ENCODE measurements around the gene JPH4. TPM values are rescaled to one million over a fixed set of nuclear protein-coding genes. Genes with fewer than 3 reads are reported as not detected.

The JPH4 gene
- total RNA-seq, 2 donors from 2014 or later: 0.18 to 0.91 TPM

- Histone ChIP-seq H3K27ac (ENCODE audit: low read depth, low read length) (no peak overlapping the region), H3K4me1 (ENCODE audit: control insufficient read depth, insufficient read depth, low read length) (peaks cover 12% of the 10 kb centered on the region), H3K27me3 (ENCODE audit: control insufficient read depth, insufficient read depth, low read length, poor library complexity, severe bottlenecking) (no peaks in the 10 kb centered on the region), H3K9me3 (ENCODE audit: control insufficient read depth, low read length) (no peaks in the 10 kb centered on the region), H3K4me3 (ENCODE audit: low read length) (no peak overlapping the region), H3K36me3 (ENCODE audit: control insufficient read depth, insufficient read depth, low read length) (peaks cover 3% of the 10 kb centered on the region), H3K9ac (ENCODE audit: extremely low read depth, low read length, poor library complexity, severe bottlenecking) (no peak overlapping the region)
- 97% methylated on average over 1 of the region's 2 CpGs; no CpG with 5 or more reads in 1 of the 2 experiments for WGBS, 2 experiments (ENCODE audit: insufficient coverage in 1 of 2, insufficient read length in 1 of 2)
- no peak overlapping the region for H3K27ac Mint-ChIP-seq
- H3K36me3 Mint-ChIP-seq (ENCODE audit: low read depth): peaks cover 16% of the 10 kb centered on the region
- TF ChIP-seq, protein P1, sequence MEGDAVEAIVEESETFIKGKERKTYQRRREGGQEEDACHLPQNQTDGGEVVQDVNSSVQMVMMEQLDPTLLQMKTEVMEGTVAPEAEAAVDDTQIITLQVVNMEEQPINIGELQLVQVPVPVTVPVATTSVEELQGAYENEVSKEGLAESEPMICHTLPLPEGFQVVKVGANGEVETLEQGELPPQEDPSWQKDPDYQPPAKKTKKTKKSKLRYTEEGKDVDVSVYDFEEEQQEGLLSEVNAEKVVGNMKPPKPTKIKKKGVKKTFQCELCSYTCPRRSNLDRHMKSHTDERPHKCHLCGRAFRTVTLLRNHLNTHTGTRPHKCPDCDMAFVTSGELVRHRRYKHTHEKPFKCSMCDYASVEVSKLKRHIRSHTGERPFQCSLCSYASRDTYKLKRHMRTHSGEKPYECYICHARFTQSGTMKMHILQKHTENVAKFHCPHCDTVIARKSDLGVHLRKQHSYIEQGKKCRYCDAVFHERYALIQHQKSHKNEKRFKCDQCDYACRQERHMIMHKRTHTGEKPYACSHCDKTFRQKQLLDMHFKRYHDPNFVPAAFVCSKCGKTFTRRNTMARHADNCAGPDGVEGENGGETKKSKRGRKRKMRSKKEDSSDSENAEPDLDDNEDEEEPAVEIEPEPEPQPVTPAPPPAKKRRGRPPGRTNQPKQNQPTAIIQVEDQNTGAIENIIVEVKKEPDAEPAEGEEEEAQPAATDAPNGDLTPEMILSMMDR (conservative IDR thresholded peaks at IDR 0.05): no peak
- H3K4me3 Mint-ChIP-seq: no peak overlapping the region
- no peaks in the 10 kb centered on the region for H3K9me3 Mint-ChIP-seq
- H3K4me1 Mint-ChIP-seq: peaks cover 28% of the 10 kb centered on the region
- H3K27me3 Mint-ChIP-seq (ENCODE audit: insufficient read depth): no peaks in the 10 kb centered on the region
- DNase-seq: no peak
Observed at GRCh38 chr14:23536494-23536893, 42.1 kb downstream of the JPH4 start.

- H3K4me1 ChIP-seq (ENCODE audit: control insufficient read depth, insufficient read depth, low read length): peaks cover 12% of the 10 kb centered on the region
- Mint-ChIP-seq H3K36me3 (ENCODE audit: low read depth) (peaks cover 16% of the 10 kb centered on the region), H3K4me3 (no peak overlapping the region), H3K27me3 (ENCODE audit: insufficient read depth) (no peaks in the 10 kb centered on the region), H3K27ac (no peak overlapping the region), H3K4me1 (peaks cover 28% of the 10 kb centered on the region), H3K9me3 (no peaks in the 10 kb centered on the region)
- H3K9me3 ChIP-seq (ENCODE audit: control insufficient read depth, low read length): no peaks in the 10 kb centered on the region
- H3K27me3 ChIP-seq (ENCODE audit: control insufficient read depth, insufficient read depth, low read length, poor library complexity, severe bottlenecking): no peaks in the 10 kb centered on the region
- DNase-seq: no peak
- H3K9ac ChIP-seq (ENCODE audit: extremely low read depth, low read length, poor library complexity, severe bottlenecking): no peak overlapping the region
- 93 to 96% methylated on average over 4 of the region's 4 CpGs for whole genome bisulfite sequencing, 2 experiments (ENCODE audit: insufficient coverage in 1 of 2, insufficient read length in 1 of 2)
- no peak overlapping the region for H3K4me3 ChIP-seq (ENCODE audit: low read length)
- H3K27ac ChIP-seq (ENCODE audit: low read depth, low read length): no peak overlapping the region
- H3K36me3 ChIP-seq (ENCODE audit: control insufficient read depth, insufficient read depth, low read length): peaks cover 3% of the 10 kb centered on the region
- TF ChIP-seq, protein P1 (conservative IDR thresholded peaks at IDR 0.05): no peak
Observed at GRCh38 chr14:23535943-23536342, 42.6 kb downstream of the JPH4 start.

- DNase-seq: no peak
- H3K36me3 Mint-ChIP-seq (ENCODE audit: low read depth): peaks cover 14% of the 10 kb centered on the region
- peaks cover 12% of the 10 kb centered on the region for H3K4me1 ChIP-seq (ENCODE audit: control insufficient read depth, insufficient read depth, low read length)
- no peaks in the 10 kb centered on the region for H3K27me3 ChIP-seq (ENCODE audit: control insufficient read depth, insufficient read depth, low read length, poor library complexity, severe bottlenecking)
- H3K9me3 Mint-ChIP-seq: no peaks in the 10 kb centered on the region
- WGBS, 2 experiments (ENCODE audit: insufficient coverage in 1 of 2, insufficient read length in 1 of 2): 92 to 95% methylated on average over 13 to 16 of the region's 16 CpGs
- H3K9me3 ChIP-seq (ENCODE audit: control insufficient read depth, low read length): no peaks in the 10 kb centered on the region
- H3K4me3 ChIP-seq (ENCODE audit: low read length): no peak overlapping the region
- peaks cover 3% of the 10 kb centered on the region for H3K36me3 ChIP-seq (ENCODE audit: control insufficient read depth, insufficient read depth, low read length)
- no peak overlapping the region for H3K27ac ChIP-seq (ENCODE audit: low read depth, low read length)
- H3K27me3 Mint-ChIP-seq (ENCODE audit: insufficient read depth): no peaks in the 10 kb centered on the region
- no peak overlapping the region for H3K9ac ChIP-seq (ENCODE audit: extremely low read depth, low read length, poor library complexity, severe bottlenecking)
- TF ChIP-seq, protein P1 (conservative IDR thresholded peaks at IDR 0.05): no peak
- H3K4me3 Mint-ChIP-seq: no peak overlapping the region
- peaks cover 19% of the 10 kb centered on the region for H3K4me1 Mint-ChIP-seq
- no peak overlapping the region for H3K27ac Mint-ChIP-seq
Observed at GRCh38 chr14:23533652-23534435, 44.7 kb downstream of the JPH4 start.

Data from endodermal cell (in vitro differentiated cells).